Measurements from ENCODE around the gene SETD2.

GRCh38 chr3:47161983-47162696 is 1.8 kb downstream of the SETD2 start:
- TF ChIP-seq EZH2 (IDR thresholded peaks at IDR 0.05; ENCODE audit: low read length, missing control alignments) (no peak), CTCF (conservative IDR thresholded peaks at IDR 0.05 in 1 of 2, IDR thresholded peaks at IDR 0.05 in 1 of 2; ENCODE audit: low read depth in 1 of 2, low read length in 2 of 2) (no peak)

Data from fibroblast of lung (primary cell).